IPS DF 4.7 (cell line): ENCODE data around the gene CDH12.

Source experiments
- DNase-seq: peaks from one replicate; pipeline ENCODE4 v3.0.0-alpha.2; 2013; ENCODE audit warnings: low spot score; ENCODE audit errors: extremely low read depth

CDH12 gene

DNA sequence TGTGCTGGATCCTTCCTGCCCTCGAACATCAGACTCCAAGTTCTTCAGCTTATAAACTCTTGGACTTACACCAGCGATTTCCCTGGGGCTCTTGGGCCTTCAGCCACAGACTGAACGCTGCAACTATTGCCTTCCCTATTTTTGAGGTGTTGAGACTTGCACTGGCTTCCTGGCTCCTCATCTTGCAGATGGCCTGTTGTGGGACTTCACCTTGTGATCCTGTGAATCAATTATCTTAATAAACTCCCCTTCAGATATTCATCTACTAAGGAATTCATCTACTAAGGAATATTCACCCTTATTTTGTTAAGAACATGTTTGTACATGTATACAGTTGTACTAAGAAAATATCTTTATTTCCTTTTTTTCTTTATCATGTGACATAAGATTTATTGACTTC, 1079.7 kb downstream of the CDH12 start:
- DNase-seq, result no peak

DNA sequence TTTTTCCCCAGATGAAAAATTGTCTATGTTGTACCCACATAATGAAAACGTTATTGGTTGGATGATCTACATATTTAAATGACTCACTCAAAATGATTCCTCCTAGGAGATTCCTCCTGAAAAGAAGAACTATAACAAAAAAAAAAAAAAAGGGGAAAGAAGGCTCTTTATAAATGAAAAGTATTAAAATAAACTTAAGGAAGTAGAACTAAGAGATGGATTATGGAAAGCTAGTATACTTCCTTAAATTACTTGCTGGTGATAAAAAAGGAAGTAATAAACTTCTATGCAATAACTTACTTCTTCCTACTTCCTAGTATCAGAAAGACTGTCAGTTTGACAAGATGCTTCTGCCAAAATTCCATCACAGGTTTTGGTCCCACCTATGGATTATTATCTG, 1087.7 kb downstream of the CDH12 start:
- no peak for DNase-seq

DNA sequence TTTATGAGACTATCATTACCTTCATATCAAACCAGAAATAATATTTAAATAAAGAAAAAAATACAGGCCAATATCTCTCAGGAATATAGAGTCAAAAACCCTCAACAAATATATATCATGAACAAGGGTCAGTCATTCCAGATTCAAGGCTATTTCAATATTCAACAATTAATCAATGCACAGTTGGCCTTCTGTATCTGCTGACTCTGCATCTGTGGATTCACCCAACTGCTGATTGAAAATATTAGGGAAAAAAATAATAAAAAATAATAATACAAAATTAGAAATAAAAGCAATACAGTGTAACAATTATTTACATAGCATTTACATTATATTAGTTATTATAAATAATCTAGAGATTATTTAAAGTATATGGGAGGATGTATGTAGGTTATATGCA, 1114.0 kb downstream of the CDH12 start:
- no peak for DNase-seq

DNA sequence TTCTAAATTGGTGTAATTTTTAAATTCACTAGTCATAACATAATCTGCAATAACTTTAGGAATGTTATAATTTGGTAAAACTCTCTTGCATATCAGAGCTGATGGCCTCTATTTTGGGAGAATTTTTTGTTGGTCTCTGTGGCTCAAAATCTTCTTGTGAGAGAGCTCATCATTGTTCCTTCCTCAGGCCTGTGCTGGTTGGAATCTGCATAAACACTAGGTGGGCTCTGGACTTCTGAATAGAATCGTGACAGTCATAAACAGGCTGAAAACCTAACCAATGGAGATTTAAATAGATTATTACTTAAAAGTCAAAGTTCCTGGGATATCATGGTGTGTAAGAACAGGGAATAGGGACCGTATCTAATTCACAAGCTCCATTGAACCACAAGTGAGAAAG, 1129.6 kb downstream of the CDH12 start:
- DNase-seq, result no peak

DNA sequence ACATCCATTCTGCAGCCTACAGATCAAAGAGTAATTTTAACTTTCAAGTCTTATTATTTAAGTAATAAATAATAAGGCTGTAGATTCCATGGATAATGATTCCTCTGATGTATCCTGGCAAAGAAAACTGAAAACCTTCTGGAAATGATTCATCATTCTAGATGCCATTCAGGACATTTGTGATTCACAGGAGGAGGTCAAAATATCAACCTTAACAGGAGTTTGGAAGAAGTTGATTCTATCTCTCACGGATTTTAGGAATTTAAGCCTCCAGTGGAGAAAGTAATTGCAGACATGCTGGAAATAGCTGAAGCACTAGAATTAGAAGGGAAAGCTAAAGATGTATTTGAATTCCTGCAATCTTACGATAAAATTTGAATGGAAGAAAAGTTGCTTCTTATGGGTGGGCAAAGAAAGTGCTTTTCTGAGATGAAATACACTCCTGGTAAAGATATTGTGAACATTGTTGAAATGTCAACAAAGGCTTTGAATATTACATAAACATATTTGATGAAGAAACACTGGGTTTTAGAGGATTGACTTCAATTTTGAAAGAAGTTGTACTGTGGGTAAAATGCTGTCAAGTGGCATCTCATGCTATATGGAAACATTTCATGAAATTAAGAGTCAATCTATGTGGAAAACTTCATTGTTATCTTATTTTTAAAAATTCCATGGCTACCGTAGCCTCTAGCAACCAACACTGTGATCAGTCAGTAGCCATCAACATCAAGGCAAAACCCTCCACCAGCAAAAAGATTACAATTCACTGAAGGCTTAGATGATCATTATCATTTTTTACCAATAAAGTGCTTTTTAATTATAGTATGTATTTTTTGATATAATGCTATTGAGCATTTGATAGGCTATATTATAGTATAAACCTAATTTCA, 1141.0 kb downstream of the CDH12 start:
- DNase-seq, result no peak

DNA sequence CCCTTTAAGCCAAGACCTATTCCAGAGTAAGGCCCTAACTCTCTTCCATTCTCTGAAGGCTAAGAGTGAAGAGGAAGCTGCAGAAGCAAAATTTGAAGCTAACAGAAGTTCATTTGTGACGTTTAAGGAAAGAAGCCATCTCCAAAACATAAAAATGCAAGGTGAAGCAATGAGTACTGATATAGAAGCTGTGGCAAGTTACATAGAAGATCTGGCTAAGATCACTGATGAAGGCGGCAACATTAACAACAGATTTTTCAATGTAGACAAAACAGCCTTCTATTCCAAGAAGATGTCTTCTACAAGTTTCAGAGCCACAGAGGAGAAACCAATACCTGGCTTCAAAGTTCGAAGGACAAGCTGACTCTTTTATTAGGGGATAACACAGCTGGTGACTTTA, 1143.4 kb downstream of the CDH12 start:
- no peak for DNase-seq

DNA sequence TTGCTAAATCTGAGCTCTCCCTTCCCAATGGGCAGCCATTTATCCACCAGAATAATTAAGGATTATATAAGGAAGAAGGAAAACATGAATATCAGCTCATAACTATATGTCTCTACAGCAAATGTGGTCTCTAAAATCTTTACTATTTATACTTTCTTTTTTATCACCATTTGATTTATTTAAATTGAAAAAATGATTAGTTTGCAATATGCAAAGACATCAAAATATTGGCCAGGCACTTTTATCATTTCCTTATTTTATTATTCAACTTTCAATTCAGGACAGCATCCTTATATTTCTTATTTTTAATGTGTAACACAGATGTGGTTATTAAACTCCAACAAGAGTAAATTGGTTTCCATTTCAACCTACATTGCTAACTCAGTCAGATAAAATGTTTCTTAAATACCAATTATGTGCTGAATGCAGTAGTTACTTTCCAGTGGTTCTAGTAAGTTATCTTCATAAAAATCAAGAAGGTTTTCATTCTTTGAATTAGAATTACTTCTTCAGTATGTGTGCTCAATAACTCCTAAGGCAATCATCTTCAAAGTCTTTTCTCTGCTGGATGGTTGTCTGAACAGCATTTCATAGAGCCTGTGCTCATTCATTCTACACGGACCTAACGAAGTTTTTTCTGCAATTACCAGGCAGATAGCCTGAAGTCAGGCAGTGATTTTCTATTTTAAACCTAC, 1148.0 kb downstream of the CDH12 start:
- DNase-seq, result no peak

DNA sequence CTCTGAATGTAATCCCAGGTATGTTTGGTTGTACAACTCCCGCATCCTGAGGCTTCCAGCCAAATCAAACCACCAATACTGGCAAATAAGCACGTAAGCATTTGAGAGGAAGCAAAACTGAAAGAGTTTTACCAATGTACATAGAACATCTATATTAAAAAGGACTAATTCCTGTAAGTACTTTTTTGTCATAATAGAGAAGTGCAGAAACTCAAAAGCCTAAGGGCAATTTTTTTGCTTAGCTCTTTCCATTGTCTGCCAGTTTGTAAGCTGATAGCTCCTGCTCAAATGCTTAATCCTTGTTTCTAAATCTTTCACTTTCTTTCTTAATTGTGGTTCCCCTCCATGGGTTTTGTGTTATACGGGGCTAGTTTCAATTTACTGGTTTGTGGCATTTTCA, 1151.8 kb downstream of the CDH12 start:
- DNase-seq, result no peak
